ENCODE results near the gene POU2F3. TPM values are rescaled to one million over a fixed set of nuclear protein-coding genes. Genes with fewer than 3 reads are reported as not detected.
A peak's percentile ranks its signal among the peaks of the same experiment; 100 is the strongest.

POU2F3 gene
- total RNA-seq, 1 experiment from 2014 or later: 0.62 TPM

GRCh38 chr11:120244476-120245365 is 4.8 kb downstream of the POU2F3 start:
- ATAC-seq: no peak
- Histone ChIP-seq H3K36me3 (ENCODE audit: low read depth, low read length) (no peaks in the 10 kb centered on the region), H3F3A (ENCODE audit: low read length, unreplicated experiment) (no peaks in the 10 kb centered on the region), H3K27me3 (ENCODE audit: low read length) (peaks cover 62% of the 10 kb centered on the region), H3K4me2 (ENCODE audit: low read length) (no peak overlapping the region), H3K79me2 (ENCODE audit: low read length) (no peaks in the 10 kb centered on the region), H3K27ac (ENCODE audit: low read length) (no peak overlapping the region), H4K20me1 (ENCODE audit: low read length) (no peaks in the 10 kb centered on the region), H3K4me3 (ENCODE audit: low read length) (no peak overlapping the region), H3K4me1 (ENCODE audit: insufficient read depth, low read length) (peaks cover 16% of the 10 kb centered on the region), H3K9me3 (ENCODE audit: low read length) (no peaks in the 10 kb centered on the region), H3K9ac (ENCODE audit: low read length) (no peak overlapping the region), H3K9me2 (replicated peaks; ENCODE audit: low read length) (no peaks in the 10 kb centered on the region), H2AFZ (ENCODE audit: low read length) (no peak overlapping the region)
- no TSS peak for BruUV-seq (replicated peaks)
- intact Hi-C loops (cut with micrococcal nuclease): no loop called here
- peak; percentile 43 for DNase-seq
- POLR2A ChIA-PET (ENCODE audit: unreplicated experiment): interaction anchor here (0.7 kb wide), 1 partner anchor 32 kb away, joined by 4 read pairs; no protein-coding TSS in a partner anchor
- CTCF ChIA-PET: no interaction called here
- TF ChIP-seq EZH2phosphoT487 (IDR thresholded peaks at IDR 0.05; ENCODE audit: borderline replicate concordance, low read length) (no peak), CTCF (conservative IDR thresholded peaks at IDR 0.05; ENCODE audit: low read depth, low read length) (no peak), EZH2 (IDR thresholded peaks at IDR 0.05; ENCODE audit: low read length, unreplicated experiment) (no peak)

GRCh38 chr11:120245434-120245833 is 5.5 kb downstream of the POU2F3 start:
- CTCF ChIA-PET: no interaction called here
- TF ChIP-seq EZH2phosphoT487 (IDR thresholded peaks at IDR 0.05; ENCODE audit: borderline replicate concordance, low read length) (no peak), CTCF (conservative IDR thresholded peaks at IDR 0.05; ENCODE audit: low read depth, low read length) (no peak), EZH2 (IDR thresholded peaks at IDR 0.05; ENCODE audit: low read length, unreplicated experiment) (no peak)

More at GRCh38 chr11:120245434-120245833, 5.5 kb downstream of the POU2F3 start:
- no TSS peak for BruUV-seq (replicated peaks)
- Histone ChIP-seq H3K36me3 (ENCODE audit: low read depth, low read length) (no peaks in the 10 kb centered on the region), H3K4me3 (ENCODE audit: low read length) (no peak overlapping the region), H3K79me2 (ENCODE audit: low read length) (no peaks in the 10 kb centered on the region), H3K4me2 (ENCODE audit: low read length) (no peak overlapping the region), H2AFZ (ENCODE audit: low read length) (no peak overlapping the region), H3K9me3 (ENCODE audit: low read length) (no peaks in the 10 kb centered on the region), H3K27me3 (ENCODE audit: low read length) (peaks cover 55% of the 10 kb centered on the region), H3K9me2 (replicated peaks; ENCODE audit: low read length) (no peaks in the 10 kb centered on the region), H3F3A (ENCODE audit: low read length, unreplicated experiment) (no peaks in the 10 kb centered on the region), H4K20me1 (ENCODE audit: low read length) (no peaks in the 10 kb centered on the region), H3K4me1 (ENCODE audit: insufficient read depth, low read length) (peaks cover 16% of the 10 kb centered on the region), H3K9ac (ENCODE audit: low read length) (no peak overlapping the region), H3K27ac (ENCODE audit: low read length) (no peak overlapping the region)
- POLR2A ChIA-PET (ENCODE audit: unreplicated experiment): no interaction called here
- intact Hi-C loops (cut with micrococcal nuclease): no loop called here
- DNase-seq (no peak), ATAC-seq (no peak)
